Cardiac muscle cell (in vitro differentiated cells and primary cell): ENCODE measurements around the gene COPS9. TPM values are rescaled to one million over a fixed set of nuclear protein-coding genes. Genes with fewer than 3 reads are reported as not detected.

Experiments used
- DNase-seq, 2 donors: peaks; one replicate each; pipeline versions ENCODE4 v3.0.0 to v3.0.0-alpha.2; 2010 to 2017; ENCODE audit warnings: low read depth in 1 of 2, low spot score in 1 of 2
- H3K27ac ChIP-seq: fragments of 200-600 bp; sonication (generic); 2 replicates; pipeline ENCODE4 v1.5.1; 2016
- H3K27me3 ChIP-seq: fragments of 200-600 bp; sonication (generic); 2 replicates; pipeline ENCODE4 v1.6.0; 2016; ENCODE audit warnings: control low read depth
- H3K36me3 ChIP-seq: fragments of 200-600 bp; sonication (generic); 2 replicates; pipeline ENCODE4 v1.5.1; 2016; ENCODE audit warnings: control low read depth
- H3K4me1 ChIP-seq: fragments of 200-600 bp; sonication (generic); 2 replicates; pipeline ENCODE4 v1.8.1; 2017; ENCODE audit warnings: low read depth, mild to moderate bottlenecking, mixed run types
- H3K4me3 ChIP-seq: fragments of 200-600 bp; sonication (generic); 2 replicates; pipeline ENCODE4 v1.5.1; 2016; ENCODE audit warnings: mild to moderate bottlenecking
- H3K9me3 ChIP-seq: fragments of 200-600 bp; sonication (generic); 2 replicates; pipeline ENCODE4 v1.5.1; 2017; ENCODE audit warnings: low read depth, mild to moderate bottlenecking, control low read depth
- polyA plus RNA-seq: library from polyadenylated mRNA; unstranded; fragments of >200 nt; fragmentation: Nextera tagmentation; extraction: Ambion mirVana; gene quantifications from 2 replicates; pipeline ENCODE4 v1.2.1, GENCODE V29; 2016
- total RNA-seq: library from RNA; depleted of rRNA; stranded (reverse); fragments of >200 nt; gene quantifications from 2 replicates; pipeline ENCODE4 v1.2.3, GENCODE V29; 2016
- TF ChIP-seq, protein P1 (sequence below): IDR thresholded peaks from 2 replicates; pipeline ENCODE4 v1.5.1; 2012; ENCODE audit warnings: low read depth, mild to moderate bottlenecking, low read length

The COPS9 gene
- total and polyA plus RNA-seq, 2 experiments from 2014 or later, result 111 to 321 TPM

DNA sequence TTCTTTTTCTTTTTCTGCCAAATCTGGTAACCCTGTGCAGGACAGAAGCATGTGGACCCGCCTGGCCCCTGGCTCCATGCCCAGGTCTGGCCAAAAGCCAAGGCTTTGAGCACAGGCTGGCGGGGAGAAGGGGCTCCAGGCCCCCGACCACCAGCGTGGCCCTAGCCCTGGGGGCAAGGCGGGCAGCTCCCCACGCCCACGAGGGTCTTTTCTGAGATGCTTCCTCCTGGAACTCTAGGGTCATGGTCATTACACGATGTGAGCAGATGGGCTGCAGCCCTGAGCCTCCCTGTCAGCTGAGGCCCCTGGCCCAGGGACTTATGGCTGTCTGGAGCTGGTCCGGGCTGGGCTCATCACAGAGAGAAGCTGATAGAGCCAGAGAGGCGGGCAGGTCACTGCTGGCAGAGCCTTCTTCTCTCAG is 10.0 kb upstream of the COPS9 start:
- Histone ChIP-seq H3K27ac (no peak overlapping the region), H3K4me1 (no peaks in the 10 kb centered on the region), H3K9me3 (no peaks in the 10 kb centered on the region), H3K4me3 (no peak overlapping the region), H3K27me3 (no peaks in the 10 kb centered on the region), H3K36me3 (no peaks in the 10 kb centered on the region)
- DNase-seq, result no peak
- TF ChIP-seq, protein P1, sequence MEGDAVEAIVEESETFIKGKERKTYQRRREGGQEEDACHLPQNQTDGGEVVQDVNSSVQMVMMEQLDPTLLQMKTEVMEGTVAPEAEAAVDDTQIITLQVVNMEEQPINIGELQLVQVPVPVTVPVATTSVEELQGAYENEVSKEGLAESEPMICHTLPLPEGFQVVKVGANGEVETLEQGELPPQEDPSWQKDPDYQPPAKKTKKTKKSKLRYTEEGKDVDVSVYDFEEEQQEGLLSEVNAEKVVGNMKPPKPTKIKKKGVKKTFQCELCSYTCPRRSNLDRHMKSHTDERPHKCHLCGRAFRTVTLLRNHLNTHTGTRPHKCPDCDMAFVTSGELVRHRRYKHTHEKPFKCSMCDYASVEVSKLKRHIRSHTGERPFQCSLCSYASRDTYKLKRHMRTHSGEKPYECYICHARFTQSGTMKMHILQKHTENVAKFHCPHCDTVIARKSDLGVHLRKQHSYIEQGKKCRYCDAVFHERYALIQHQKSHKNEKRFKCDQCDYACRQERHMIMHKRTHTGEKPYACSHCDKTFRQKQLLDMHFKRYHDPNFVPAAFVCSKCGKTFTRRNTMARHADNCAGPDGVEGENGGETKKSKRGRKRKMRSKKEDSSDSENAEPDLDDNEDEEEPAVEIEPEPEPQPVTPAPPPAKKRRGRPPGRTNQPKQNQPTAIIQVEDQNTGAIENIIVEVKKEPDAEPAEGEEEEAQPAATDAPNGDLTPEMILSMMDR, result no peak

DNA sequence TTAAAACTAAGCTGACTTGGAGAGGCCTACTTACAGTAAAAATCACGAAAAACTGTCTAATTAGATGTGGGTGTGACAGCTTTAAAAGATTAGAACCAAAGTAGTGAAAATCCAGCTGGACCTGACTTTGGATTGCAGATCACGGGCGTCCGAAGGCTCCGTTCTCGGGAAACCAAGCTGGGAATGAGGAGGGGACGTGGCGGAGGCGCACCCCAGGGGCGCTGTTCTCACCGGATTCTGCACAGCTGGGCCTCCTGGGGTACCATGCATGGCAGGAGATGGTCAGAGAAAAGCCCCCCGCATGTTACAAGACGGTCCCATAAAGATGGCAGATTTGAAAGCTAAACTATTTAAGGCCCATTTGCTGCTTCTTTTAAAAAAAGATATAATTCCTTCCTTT is 9.4 kb upstream of the COPS9 start:
- H3K27me3 ChIP-seq, result no peaks in the 10 kb centered on the region
- TF ChIP-seq, protein P1, result no peak
- DNase-seq, result no peak
- H3K36me3 ChIP-seq, result no peaks in the 10 kb centered on the region
- no peak overlapping the region for H3K4me3 ChIP-seq
- no peak overlapping the region for H3K27ac ChIP-seq
- no peaks in the 10 kb centered on the region for H3K9me3 ChIP-seq
- no peaks in the 10 kb centered on the region for H3K4me1 ChIP-seq

DNA sequence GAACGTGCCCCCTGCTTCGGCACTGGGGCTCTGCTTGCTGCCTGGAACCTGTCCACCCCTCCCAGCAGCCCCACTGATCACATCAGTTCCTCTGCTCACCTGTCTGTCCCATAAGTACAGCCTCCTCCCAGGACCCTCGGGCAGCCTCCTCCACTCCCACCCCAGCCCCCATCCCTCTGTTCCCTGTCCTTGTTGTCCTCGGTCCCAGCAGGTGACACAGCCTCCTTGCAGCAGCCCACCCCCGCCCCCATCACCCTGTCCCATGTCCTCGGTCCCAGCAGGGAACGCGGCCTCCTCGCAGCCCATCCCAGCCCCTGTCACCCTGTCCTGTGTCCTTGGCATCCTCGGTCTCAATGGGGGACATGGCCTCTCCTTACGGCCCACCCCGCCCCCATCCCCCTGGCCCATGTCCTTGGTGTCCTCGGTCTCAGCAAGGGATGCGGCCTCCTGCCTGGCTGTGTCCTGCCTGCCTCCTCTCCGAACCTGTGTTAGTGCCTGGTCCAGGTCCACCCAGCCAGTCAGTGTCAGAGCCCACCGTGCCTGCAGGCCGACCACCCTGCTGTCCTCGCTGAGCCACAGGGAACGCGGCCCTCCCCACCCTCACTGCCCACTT is 8.7 kb upstream of the COPS9 start:
- H3K4me3 ChIP-seq, result no peak overlapping the region
- H3K27me3 ChIP-seq, result no peaks in the 10 kb centered on the region
- no peak for DNase-seq

DNA sequence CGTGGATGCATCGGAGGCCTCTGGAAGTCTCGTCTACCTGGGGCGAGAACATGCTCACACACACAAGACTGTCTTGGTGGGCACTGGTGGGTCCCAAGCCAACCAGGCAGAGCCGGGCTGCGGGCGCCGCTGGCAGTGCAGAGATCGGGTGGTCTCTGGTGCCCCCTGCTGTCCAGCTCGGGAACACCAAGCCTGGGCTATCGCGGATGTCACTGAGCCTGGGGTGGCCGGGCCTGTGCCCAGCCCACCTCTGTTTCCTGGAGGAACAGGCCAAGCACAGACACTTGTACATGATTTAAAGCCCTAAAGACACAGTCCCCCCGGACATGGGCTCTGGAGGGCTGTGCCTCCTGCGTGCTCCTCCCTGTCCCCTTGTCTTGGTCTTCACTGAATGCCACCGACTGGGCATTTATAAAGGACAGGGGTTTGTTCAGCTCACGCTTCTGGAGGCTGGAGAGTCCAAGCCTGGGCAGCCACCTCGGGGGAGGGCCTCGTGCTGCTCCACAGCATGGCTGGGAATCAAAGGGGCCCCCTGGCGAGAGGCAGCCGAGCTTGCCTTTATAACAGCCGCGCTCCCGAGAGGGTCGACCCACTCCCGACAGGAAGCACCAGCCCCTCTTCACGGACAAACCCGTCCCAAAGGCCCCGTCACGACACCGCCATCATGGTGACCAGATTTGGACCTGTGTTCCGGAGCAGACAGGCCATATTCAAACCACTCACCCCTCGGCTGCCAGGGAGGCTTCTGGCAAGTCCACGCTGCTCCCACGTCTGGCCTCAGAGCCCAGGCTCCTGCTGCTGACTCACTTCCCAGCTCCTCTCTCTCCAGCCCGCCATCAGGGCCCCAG is 7.9 kb upstream of the COPS9 start:
- TF ChIP-seq, protein P1, result peak; percentile 91
- no peaks in the 10 kb centered on the region for H3K27me3 ChIP-seq
- no peak overlapping the region for H3K4me3 ChIP-seq
- DNase-seq, result peak; percentile 59 to 69
- H3K9me3 ChIP-seq, result no peaks in the 10 kb centered on the region
- H3K4me1 ChIP-seq, result no peaks in the 10 kb centered on the region
- no peak overlapping the region for H3K27ac ChIP-seq
- no peaks in the 10 kb centered on the region for H3K36me3 ChIP-seq

More for the DNA sequence above, 8.7 kb upstream of the COPS9 start:
- Histone ChIP-seq H3K36me3 (no peaks in the 10 kb centered on the region), H3K9me3 (no peaks in the 10 kb centered on the region), H3K27ac (no peak overlapping the region), H3K4me1 (no peaks in the 10 kb centered on the region)
- TF ChIP-seq, protein P1, result no peak

DNA sequence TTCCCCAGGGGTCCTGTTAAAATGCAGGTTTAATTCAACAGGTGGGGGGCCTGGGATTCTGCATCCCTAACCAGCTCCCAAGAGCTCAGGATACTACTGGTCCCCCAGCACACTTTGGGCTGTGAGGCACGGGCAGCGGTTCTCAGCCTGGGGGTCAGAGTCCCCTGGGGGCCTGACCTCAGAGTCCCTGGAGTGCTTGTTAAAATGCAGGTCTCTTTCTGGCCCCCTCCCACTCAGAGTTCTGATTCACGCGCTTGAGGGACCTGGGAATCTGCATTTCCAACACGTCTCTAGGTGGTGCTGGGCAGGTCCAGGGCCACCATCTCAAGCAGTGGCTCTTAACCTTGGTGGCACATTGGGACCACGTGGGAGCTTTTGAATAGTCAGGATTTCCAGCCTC is 7.2 kb upstream of the COPS9 start:
- no peaks in the 10 kb centered on the region for H3K4me1 ChIP-seq
- no peak overlapping the region for H3K4me3 ChIP-seq
- DNase-seq, result no peak
- H3K27ac ChIP-seq, result no peak overlapping the region
- no peaks in the 10 kb centered on the region for H3K9me3 ChIP-seq
- H3K27me3 ChIP-seq, result no peaks in the 10 kb centered on the region
- H3K36me3 ChIP-seq, result no peaks in the 10 kb centered on the region
- TF ChIP-seq, protein P1, result no peak
